ENCODE results near the gene EPB41L3.

The EPB41L3 gene

GRCh38 chr18:5417342-5417741 is 126.5 kb downstream of the EPB41L3 start:
- no peak overlapping the region for H3K27ac ChIP-seq
- TF ChIP-seq ZFX (IDR thresholded peaks at IDR 0.05; ENCODE audit: borderline replicate concordance) = no peak
- no peak for TF ChIP-seq CTCF (IDR thresholded peaks at IDR 0.05)

GRCh38 chr18:5416112-5416511 is 127.7 kb downstream of the EPB41L3 start:
- H3K27ac ChIP-seq = no peak overlapping the region
- TF ChIP-seq ZFX (IDR thresholded peaks at IDR 0.05; ENCODE audit: borderline replicate concordance) = no peak
- no peak for TF ChIP-seq CTCF (IDR thresholded peaks at IDR 0.05)

- H3K27ac ChIP-seq = no peak overlapping the region
- no peak for TF ChIP-seq ZFX (IDR thresholded peaks at IDR 0.05; ENCODE audit: borderline replicate concordance)
Observed at GRCh38 chr18:5415665-5416064, 128.1 kb downstream of the EPB41L3 start.

GRCh38 chr18:5415031-5415430 is 128.8 kb downstream of the EPB41L3 start:
- H3K27ac ChIP-seq = no peak overlapping the region
- TF ChIP-seq CTCF (IDR thresholded peaks at IDR 0.05) = no peak
- TF ChIP-seq ZFX (IDR thresholded peaks at IDR 0.05; ENCODE audit: borderline replicate concordance) = no peak

GRCh38 chr18:5414546-5414945 is 129.3 kb downstream of the EPB41L3 start:
- TF ChIP-seq CTCF (IDR thresholded peaks at IDR 0.05) (no peak), ZFX (IDR thresholded peaks at IDR 0.05; ENCODE audit: borderline replicate concordance) (no peak)
- no peak overlapping the region for H3K27ac ChIP-seq

GRCh38 chr18:5413447-5413846 is 130.3 kb downstream of the EPB41L3 start:
- H3K27ac ChIP-seq = no peak overlapping the region
- no peak for TF ChIP-seq ZFX (IDR thresholded peaks at IDR 0.05; ENCODE audit: borderline replicate concordance)
- no peak for TF ChIP-seq CTCF (IDR thresholded peaks at IDR 0.05)

- H3K27ac ChIP-seq = no peak overlapping the region
- no peak for TF ChIP-seq ZFX (IDR thresholded peaks at IDR 0.05; ENCODE audit: borderline replicate concordance)
Observed at GRCh38 chr18:5410582-5410981, 133.2 kb downstream of the EPB41L3 start.

- TF ChIP-seq CTCF (IDR thresholded peaks at IDR 0.05) (no peak), ZFX (IDR thresholded peaks at IDR 0.05; ENCODE audit: borderline replicate concordance) (no peak)
Observed at GRCh38 chr18:5398269-5398668, 145.5 kb downstream of the EPB41L3 start.

More at GRCh38 chr18:5398269-5398668, 145.5 kb downstream of the EPB41L3 start:
- no peak overlapping the region for H3K27ac ChIP-seq

All from 22Rv1 (cell line).